ENCODE data around the gene ARID4B.

Gene ARID4B

DNA sequence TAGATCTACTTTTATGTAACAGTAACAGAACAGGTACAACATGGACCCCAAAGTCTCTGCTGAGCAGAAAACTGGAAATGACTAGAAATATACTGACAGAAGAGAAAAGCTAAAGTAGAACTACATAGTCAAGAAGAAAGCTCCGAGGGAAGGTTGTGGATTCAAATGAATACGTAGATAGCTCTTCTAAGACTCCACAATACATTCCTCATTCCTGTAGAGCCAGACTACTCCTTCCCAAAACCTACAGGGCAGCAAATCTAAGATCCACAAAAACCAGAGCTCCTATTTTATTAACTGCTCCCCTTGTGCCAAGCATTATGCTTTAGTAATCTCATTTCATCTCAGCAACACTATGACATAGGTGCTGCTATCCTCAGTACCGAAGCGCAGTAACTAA is 35.2 kb downstream of the ARID4B start:
- CTCF ChIA-PET, result interaction anchor here (1.0 to 1.1 kb wide), 3 partner anchors 12 to 40 kb away, joined by 3 read pairs; no protein-coding TSS in a partner anchor
- POLR2A ChIA-PET, result interaction anchor here (1.0 kb wide), 1 partner anchor 21 kb away, joined by 3 read pairs; no protein-coding TSS in a partner anchor
- TF ChIP-seq, protein P1, sequence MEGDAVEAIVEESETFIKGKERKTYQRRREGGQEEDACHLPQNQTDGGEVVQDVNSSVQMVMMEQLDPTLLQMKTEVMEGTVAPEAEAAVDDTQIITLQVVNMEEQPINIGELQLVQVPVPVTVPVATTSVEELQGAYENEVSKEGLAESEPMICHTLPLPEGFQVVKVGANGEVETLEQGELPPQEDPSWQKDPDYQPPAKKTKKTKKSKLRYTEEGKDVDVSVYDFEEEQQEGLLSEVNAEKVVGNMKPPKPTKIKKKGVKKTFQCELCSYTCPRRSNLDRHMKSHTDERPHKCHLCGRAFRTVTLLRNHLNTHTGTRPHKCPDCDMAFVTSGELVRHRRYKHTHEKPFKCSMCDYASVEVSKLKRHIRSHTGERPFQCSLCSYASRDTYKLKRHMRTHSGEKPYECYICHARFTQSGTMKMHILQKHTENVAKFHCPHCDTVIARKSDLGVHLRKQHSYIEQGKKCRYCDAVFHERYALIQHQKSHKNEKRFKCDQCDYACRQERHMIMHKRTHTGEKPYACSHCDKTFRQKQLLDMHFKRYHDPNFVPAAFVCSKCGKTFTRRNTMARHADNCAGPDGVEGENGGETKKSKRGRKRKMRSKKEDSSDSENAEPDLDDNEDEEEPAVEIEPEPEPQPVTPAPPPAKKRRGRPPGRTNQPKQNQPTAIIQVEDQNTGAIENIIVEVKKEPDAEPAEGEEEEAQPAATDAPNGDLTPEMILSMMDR (IDR thresholded peaks at IDR 0.05; ENCODE audit: control extremely low read depth, extremely low read depth, low read depth, missing control alignments), result no peak
- no peak for DNase-seq (ENCODE audit: extremely low spot score)

DNA sequence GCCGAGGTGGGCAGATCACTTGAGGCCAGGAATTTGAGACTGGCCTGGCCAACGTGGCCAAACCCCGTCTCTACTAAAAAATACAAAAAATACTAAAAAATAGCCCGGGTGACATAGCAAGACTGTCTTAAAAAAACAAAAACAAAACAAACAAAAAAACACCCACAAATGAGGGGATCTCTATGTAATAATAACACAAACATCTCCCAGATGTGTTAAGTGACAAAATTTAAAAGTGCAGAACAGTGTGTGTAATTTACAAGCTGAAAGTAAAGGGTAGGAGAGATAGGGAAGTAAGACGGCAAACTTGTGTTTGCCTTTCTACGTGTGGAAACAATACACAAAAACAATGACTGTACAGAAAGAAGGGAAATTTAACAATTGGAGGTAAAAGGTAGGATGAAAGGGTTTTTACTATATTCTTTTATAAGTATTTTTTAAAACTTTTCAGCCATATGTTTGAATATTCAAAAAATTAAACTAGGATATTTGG is 36.3 kb downstream of the ARID4B start:
- ChIA-PET CTCF (no interaction called here), POLR2A (no interaction called here)
- no peak for DNase-seq (ENCODE audit: extremely low spot score)
- TF ChIP-seq, protein P1 (IDR thresholded peaks at IDR 0.05; ENCODE audit: control extremely low read depth, extremely low read depth, low read depth, missing control alignments), result no peak

DNA sequence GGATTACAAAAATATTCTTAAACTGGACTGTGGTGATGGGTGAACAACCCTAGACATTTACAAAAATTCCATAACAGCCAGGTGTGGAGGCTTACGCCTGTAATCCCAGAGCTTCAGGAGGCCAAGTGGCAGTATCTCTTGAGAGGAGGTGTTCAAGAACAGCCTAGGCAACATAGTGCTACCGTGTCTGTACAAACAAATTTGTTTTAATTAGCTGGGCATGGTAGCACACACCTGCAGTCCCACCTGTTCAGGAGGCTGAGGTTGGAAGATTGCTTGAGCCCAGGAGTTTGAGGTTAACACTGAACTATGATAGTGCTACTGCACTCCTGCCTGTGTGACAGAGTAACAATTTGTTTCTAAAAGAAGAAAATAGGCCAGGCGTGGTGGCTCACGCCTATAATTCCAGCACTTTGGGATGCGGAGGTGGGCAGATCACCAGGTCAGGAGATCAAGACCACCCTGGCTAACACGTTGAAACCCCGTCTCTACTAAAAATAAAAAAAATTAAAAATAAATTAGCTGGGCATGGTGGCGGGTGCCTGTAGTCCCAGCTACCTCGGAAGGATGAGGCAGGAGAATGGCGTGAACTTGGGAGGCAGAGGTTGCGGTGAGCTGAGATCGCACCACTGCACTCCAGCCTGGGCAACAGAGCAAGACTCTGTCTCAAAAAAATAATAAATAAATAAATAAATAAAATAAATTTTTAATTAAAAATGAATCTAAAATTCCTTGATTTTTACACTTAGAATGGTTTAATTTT is 37.1 kb downstream of the ARID4B start:
- TF ChIP-seq, protein P1 (IDR thresholded peaks at IDR 0.05; ENCODE audit: control extremely low read depth, extremely low read depth, low read depth, missing control alignments), result no peak
- ChIA-PET CTCF (no interaction called here), POLR2A (no interaction called here)
- no peak for DNase-seq (ENCODE audit: extremely low spot score)

DNA sequence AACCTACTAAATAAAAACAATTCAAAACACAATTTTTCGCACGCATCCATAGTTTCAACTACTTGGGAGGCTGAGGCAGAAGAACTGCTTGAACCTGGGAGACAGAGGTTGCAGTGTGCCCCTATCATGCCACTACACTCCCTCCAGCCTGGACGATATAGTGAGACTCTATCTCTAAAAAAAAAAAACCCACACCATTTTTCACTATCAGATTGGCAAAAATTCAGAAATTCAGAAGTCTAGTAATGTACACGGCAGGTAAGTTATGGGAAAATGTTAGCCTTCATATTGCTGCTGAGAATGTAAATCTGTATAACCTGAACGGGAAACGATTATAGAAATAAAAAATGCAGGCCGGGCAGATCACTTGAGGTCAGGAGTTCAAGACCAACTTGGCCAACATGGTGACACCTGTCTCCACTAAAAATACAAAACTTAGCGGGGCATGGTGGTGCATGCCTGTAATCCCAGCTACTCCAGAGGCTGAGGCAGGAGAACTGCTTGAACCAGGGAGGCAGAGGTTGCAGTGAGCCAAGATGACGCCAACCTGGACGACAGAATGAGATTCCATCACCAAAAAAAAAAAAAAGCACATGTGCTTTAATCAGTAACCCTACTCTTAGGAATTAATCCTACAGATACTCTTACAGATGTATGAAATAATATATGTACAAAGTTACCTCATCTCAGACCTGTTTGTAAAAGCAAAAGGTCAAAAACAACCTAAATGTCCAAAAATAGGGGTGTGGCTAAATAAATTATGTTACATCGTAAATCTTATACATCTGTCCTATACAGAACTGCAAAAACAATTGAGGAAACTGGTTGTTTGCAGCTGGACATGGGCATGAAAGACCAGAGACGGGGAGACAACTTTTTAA is 37.9 kb downstream of the ARID4B start:
- CTCF ChIA-PET, result interaction anchor here (2.7 kb wide), 1 partner anchor 14 kb away, joined by 10 read pairs; no protein-coding TSS in a partner anchor
- POLR2A ChIA-PET, result no interaction called here
- TF ChIP-seq, protein P1 (IDR thresholded peaks at IDR 0.05; ENCODE audit: control extremely low read depth, extremely low read depth, low read depth, missing control alignments), result no peak
- no peak for DNase-seq (ENCODE audit: extremely low spot score)

DNA sequence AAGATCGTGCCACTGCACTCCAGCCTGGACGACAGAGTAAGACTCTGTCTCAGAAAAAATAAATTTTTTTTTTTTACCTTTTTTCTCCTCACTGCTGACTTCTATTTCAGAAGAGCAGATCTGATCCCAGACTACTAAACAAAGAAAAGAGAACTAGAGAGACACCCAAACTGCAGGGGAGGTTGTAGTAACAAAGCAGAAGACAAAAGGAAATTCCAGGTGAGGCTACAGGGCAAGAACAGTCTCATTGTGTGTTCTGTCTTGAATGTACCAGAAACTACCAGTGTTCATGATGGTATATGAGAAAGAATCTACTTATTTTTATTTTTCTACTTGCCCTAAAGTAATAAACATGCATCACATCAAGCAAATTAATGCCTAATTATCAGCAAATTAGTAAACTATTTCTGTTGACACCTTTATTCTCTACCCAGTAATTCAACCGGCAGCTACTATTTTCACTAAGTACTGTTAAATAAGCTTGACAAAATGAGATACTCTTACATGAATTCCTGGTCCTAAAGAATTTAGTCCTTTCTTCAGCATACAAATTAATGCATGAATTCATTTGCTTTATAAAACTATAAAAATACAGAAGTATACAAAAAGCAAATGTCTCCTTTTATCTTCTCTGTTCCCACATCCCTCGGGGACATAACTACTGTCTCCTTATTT is 40.6 kb downstream of the ARID4B start:
- ChIA-PET POLR2A (no interaction called here), CTCF (interaction anchor here (2.4 to 2.7 kb wide), 2 partner anchors 11 to 14 kb away, joined by 8 to 10 read pairs; no protein-coding TSS in a partner anchor)
- no peak for DNase-seq (ENCODE audit: extremely low spot score)
- TF ChIP-seq, protein P1 (IDR thresholded peaks at IDR 0.05; ENCODE audit: control extremely low read depth, extremely low read depth, low read depth, missing control alignments), result no peak

DNA sequence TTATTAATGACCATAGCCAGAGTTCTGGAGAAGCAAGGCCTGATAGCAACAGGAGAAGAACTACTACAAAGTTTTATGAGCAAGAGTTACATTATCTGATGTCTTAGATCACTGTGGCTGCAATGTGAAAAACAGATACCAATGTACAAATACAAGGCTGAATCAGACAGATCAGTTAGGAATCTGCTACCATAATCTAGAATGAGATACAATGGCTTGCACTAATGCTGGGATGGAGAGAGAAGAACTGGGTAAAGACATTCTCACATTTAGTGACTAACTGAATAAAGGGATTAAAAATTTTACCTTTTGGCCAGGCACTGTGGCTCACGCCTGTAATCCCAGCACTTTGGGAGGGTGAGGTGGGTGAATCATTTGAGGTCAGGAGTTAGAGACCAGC is 41.3 kb downstream of the ARID4B start:
- ChIA-PET POLR2A (no interaction called here), CTCF (no interaction called here)
- TF ChIP-seq, protein P1 (IDR thresholded peaks at IDR 0.05; ENCODE audit: control extremely low read depth, extremely low read depth, low read depth, missing control alignments), result no peak
- no peak for DNase-seq (ENCODE audit: extremely low spot score)

Data from GM10248 (cell line).